HG03175 (cell line): Measurements from ENCODE around the gene KAT2B.
A peak's percentile ranks its signal among the peaks of the same experiment; 100 is the strongest.

Experiments used
- ATAC-seq: cut with Tn5 transposase; IDR thresholded peaks from one replicate; pipeline ENCODE4 v1.9.1; 2021; ENCODE audit warnings: mild to moderate bottlenecking, moderate library complexity; ENCODE audit not compliant: unreplicated experiment

The KAT2B gene

GRCh38 chr3:20095470-20095869, 55.2 kb downstream of the KAT2B start:
- no peak for ATAC-seq

DNA sequence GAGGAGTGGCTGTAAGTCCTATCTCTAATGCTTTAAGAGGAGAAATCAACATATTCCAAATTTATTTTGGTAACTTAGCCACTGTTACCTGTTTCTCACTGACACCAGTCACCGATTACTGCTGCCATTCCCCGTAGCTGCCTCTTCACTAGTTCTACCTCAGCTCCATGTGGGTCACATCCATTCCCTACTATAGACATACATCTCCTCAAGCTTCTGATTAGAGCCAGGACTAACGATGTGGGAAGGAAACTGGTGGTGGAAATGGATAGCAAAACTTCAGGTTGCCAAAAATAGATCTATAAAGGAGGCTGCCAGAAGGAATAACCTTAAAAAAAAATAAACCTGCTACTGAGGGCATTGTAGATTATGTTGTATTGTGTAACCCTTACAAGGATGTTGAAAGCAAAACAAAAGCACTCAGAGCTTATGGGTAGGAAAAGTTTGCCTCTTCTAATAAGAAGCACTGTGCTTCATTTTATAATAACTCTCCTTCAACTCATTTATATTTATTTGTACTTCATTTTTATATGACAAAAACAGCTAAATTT, 56.0 kb downstream of the KAT2B start:
- no peak for ATAC-seq

GRCh38 chr3:20097015-20097414, 56.8 kb downstream of the KAT2B start:
- no peak for ATAC-seq

DNA sequence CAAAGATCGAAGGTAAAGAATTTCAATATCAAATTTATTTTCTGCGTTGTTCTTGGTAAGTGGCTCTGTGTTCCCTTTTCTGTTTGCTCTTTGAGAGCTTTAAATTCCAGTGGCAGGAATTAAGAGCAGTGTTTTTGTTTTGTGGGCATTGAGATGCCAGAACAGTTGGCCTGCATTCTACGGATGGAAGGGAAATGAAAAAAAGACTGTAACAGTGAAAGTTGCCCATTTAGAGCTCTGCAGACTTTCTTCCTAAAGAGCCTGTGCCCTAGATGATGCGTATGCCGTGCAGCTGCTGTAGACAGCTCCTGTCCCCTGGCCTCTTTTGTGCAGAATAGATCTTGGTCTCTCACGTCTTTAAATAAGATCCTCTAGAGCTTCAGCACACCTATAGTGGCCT, 58.8 kb downstream of the KAT2B start:
- no peak for ATAC-seq

DNA sequence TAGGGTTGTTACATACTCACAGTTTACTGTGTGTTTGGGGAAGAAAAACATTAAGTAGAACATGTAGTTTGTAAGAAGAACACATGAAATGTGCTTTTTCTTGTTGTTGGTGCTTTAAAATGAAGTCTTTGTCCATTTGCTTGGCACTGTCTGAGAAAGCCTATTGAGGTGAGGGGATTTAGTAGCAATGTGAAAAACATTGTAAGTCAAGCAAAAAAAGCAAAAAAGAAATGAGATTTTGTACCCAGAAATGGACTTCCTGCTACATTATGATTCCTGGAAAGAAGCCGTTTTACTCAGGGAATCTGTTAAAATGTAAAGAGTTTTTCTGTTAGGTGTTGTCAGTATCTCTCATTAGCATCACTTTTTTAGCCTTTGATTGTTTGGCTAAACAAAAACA, 59.9 kb downstream of the KAT2B start:
- ATAC-seq = no peak

- no peak for ATAC-seq
Measured at GRCh38 chr3:20101041-20101440, 60.8 kb downstream of the KAT2B start.

DNA sequence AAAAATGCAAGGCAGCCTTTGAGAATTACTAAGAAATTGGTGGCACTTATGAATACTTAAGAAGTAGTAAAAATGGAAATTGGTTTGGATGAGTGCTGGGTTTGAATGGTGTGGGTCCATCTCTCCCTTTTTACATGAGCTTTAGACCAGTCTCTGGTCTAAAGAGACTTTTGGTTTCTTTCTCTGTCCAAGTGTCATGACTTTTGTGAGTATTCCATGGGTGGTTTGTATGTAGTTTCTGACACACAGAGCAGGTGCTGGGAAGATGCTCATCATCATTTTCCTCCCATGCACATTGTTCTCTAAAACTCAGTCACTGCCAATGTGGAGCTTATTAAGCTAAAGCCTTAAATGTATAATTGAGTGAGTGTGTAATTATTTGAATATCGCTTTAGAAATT, 63.5 kb downstream of the KAT2B start:
- no peak for ATAC-seq

GRCh38 chr3:20104167-20104661, 64.0 kb downstream of the KAT2B start:
- peak; percentile 68 for ATAC-seq

GRCh38 chr3:20105513-20106280, 65.5 kb downstream of the KAT2B start:
- ATAC-seq = no peak

- no peak for ATAC-seq
Measured at GRCh38 chr3:20107722-20108121, 67.5 kb downstream of the KAT2B start.

- ATAC-seq = no peak
Measured at GRCh38 chr3:20108869-20109268, 68.6 kb downstream of the KAT2B start.

DNA sequence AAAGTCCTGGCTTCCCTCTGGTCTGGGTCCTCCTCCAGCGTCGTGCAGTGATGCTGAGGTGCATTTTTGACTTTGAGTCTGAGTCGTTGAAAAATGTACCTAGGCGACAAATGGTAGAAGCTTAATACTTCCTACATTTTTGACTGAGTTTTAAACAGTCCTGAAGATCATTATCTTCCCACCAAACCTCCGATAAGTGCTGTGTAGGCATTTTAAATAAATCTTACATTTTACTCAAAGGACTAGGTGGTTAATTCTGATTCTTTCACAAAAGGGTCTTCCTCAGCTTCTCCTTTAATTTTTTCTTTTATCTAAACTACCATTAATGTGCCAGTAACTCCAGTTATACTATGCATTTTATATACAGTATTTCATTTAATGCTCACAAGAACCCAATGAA, 70.6 kb downstream of the KAT2B start:
- no peak for ATAC-seq

DNA sequence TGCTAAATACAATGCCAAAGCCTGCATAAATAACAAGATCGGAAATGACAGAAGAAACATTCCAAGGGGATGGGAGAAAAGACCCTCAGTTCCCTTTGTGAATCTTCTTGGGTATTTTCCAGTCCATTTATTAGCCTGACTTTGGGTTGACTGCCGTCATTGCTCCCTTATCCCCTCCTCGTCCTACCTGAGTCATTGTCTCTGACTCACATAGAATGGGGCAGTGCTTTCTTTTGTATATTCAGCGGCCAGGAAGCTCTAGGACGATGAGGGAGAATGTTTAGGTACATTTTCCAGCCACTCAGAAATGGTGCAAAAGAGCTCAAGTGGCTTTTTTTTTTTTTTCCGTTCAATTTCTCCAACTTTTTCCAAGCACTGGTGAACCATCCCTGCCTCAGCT, 71.6 kb downstream of the KAT2B start:
- no peak for ATAC-seq

DNA sequence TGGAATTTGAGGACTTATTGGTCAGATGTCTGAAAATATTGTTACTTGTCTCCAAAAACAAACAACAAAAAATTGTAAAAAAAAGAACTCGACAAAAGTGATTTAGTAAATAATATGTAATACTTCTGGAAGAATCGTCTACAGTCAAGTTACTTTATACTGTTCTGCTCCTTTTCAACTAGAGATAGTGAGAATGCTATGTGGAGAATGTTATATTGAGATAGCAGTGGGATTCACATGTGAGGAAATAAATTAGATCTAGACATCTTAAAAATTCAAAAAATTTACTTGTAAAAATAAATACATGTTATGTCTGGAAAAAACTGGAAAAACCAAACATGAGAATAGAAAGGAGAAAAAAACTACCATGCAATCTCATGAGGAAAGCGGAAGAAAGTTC, 80.8 kb downstream of the KAT2B start:
- no peak for ATAC-seq

DNA sequence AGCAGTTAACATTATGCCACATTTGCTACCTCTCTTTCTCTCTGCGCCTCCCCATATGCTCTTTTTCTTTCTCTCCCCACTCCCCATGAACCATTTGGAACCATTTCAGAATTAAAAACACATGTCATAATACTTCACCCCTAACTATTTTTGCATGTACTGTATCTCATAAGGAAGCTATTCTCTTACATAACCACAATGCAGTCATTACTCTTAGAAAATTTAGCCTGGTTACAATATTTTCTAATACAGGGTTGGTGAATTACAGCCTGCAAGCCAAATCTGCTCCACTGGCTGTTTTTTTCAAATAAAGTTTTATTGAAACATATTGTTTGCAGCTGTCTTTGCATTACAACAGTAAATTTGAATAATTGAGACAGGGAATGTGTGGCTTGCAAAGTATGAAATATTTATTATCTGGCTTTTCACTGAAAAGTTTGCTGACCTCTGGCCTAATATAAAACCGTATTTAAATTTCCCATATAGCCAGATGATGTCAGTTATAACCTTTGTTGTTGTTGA, 82.9 kb downstream of the KAT2B start:
- no peak for ATAC-seq

DNA sequence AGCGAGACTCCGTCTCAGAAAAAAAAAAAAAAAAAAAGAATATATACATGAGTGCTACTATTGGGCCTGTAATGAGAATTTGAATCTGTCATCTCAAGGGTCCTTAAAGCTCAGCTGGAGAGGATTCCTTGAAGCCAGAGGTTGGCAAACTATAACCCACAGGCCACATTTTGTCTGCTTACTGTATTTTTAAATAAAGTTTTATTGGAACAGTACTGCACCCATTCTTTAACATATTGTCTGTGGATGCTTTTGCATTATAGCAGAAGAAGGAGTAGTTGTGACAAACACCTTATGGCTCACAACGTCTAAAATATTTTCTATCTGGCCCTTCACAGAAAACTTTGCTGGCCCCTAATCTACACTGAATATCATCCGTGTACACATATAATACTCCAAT, 85.0 kb downstream of the KAT2B start:
- no peak for ATAC-seq

- peak; percentile 100 for ATAC-seq
Measured at GRCh38 chr3:20125897-20126296, 85.7 kb downstream of the KAT2B start.

- no peak for ATAC-seq
Measured at GRCh38 chr3:20128358-20128757, 88.1 kb downstream of the KAT2B start.

DNA sequence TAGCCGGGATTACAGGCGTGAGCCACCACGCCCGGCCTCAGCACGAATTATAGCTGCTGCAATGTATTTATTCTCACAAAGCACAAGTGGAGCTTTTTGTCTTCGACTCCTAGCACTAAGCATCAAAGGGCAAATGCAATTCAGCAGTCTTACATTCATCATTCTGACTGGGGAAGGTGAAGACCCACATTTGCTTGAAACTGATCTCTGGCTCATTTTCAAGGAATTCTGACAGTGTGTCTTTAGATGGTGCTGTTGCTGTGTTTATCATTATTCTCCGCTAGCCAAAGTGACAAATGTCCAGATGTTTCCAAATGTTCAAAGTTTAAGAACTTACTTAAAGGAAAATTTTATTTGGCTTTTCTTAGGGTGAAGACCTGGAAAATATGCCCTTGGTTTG, 89.9 kb downstream of the KAT2B start:
- ATAC-seq = no peak

- ATAC-seq = no peak
Measured at GRCh38 chr3:20136231-20136630, 96.0 kb downstream of the KAT2B start.

GRCh38 chr3:20137647-20138046, 97.4 kb downstream of the KAT2B start:
- ATAC-seq = no peak

- ATAC-seq = no peak
Measured at GRCh38 chr3:20140881-20141280, 100.6 kb downstream of the KAT2B start.
